Activated CD4-positive, CD25-positive, alpha-beta regulatory T cell treated with anti-CD3 and anti-CD28 coated beads, Interleukin-2, amount 50 U/mL, for 24 hours (primary cell): ENCODE results near the gene CCK.
A peak's percentile ranks its signal among the peaks of the same experiment; 100 is the strongest.

Source experiments
- ATAC-seq, 2 donors: fragments of 150-1000 bp; cut with Tn5 transposase; one replicate each; pipeline ENCODE4 v1.10.0; 2021; ENCODE audit warnings: mild to moderate bottlenecking in 1 of 2, moderate library complexity in 1 of 2

CCK gene

GRCh38 chr3:42224658-42225421 lies 41.1 kb downstream of the CCK start:
- no peak for ATAC-seq

- no peak for ATAC-seq
These were observed 41.8 kb downstream of the CCK start for GRCh38 chr3:42224178-42224577.

- ATAC-seq, result no peak
These were observed 42.9 kb downstream of the CCK start for GRCh38 chr3:42222942-42223693.

GRCh38 chr3:42220436-42221121 lies 45.4 kb downstream of the CCK start:
- ATAC-seq, result no peak

GRCh38 chr3:42216931-42217333 lies 49.1 kb downstream of the CCK start:
- peak; percentile 29 to 39 for ATAC-seq

- ATAC-seq, result peak; percentile 37 to 62
These were observed 49.7 kb downstream of the CCK start for GRCh38 chr3:42216302-42216701.

- ATAC-seq, result no peak
These were observed 51.3 kb downstream of the CCK start for GRCh38 chr3:42214565-42215283.

- ATAC-seq, result no peak
These were observed 51.9 kb downstream of the CCK start for GRCh38 chr3:42214064-42214463.

- ATAC-seq, result no peak
These were observed 52.6 kb downstream of the CCK start for GRCh38 chr3:42213417-42213816.

- no peak for ATAC-seq
These were observed 55.3 kb downstream of the CCK start for GRCh38 chr3:42210726-42211125.

- ATAC-seq, result no peak
These were observed 56.1 kb downstream of the CCK start for GRCh38 chr3:42209917-42210316.
